ENCODE results near the gene PTPN14.
"Not testable (repeated sequence)": the region's sequence is repeated elsewhere in the genome, so short reads cannot be mapped to it uniquely, and the experiment has no call there.

PTPN14 gene

DNA sequence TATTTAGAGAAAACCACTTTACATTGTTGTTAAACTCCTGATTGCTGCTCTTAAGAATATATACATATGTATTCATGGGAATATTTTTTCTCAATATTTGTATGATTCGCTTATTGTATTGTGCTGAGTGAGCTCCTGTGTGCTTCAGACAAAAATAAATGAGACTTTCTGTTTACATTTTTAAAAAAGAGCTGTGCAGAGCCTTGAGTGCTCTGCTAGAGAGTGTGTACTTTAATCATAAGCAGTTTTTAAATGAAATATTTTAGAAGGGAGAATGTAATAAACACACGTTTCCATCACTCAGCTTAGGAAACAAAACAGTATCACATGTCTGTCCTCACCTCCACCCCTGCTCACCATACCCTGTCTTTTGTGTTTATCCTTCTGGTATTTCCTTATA lies 9.7 kb downstream of the PTPN14 start:
- no peak for DNase-seq (ENCODE audit: low read depth)

DNA sequence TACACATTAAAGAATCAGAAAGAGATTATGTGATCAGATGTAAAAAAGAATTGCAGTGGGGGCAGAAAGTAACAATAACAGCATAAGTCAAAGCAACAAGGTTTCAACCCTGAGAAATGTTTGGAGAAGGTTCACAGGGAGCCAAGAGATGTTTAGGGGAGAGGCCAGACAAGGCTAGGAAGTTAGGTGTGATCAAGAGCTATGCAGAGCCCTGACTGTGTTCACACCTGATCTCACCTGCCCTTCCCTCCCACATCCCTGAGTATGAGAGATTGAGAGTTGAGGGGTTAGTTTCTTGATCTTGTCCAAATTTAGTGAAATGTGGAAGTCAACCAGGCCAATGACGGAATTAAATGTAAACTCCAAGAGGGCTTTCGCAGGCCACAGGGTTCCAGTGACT lies 10.2 kb downstream of the PTPN14 start:
- no peak for DNase-seq (ENCODE audit: low read depth)

DNA sequence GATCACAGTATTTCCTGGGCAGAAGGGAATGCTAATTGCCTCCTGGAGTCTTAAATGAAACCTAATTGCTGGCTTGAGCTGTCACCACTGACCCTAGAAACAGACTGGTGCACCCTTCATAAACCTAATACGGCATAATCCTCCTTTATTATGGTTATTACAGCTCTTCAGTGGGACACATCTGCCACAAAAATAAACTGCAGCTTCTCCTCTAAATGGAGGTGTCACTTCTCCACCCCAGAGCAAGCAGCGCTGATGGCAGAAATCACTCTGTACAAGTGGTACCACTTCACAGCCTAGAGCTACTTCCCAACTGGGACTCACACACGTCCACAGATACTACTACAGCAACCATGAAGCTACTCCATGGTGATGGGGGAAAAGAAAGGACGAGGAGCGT lies 11.1 kb downstream of the PTPN14 start:
- no peak for DNase-seq (ENCODE audit: low read depth)

DNA sequence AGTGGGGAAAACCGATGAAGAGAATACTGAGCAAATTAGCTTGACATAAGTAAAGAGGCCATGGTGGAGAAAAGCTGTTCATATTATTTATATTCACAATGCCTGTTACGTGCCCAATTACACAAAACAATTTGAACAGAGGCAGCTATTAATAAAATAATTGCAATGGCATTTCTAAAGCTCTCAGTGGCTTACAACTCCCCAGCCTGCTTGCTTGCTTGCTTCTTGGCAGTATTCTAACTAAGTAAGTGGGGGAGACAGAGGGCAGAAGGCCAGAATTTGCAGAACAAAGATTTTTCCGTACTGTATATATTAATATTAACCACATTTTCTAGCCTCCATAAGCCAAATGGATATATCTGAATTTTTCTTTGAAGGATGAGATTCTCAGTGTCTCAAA lies 12.9 kb downstream of the PTPN14 start:
- DNase-seq (ENCODE audit: low read depth): no peak

DNA sequence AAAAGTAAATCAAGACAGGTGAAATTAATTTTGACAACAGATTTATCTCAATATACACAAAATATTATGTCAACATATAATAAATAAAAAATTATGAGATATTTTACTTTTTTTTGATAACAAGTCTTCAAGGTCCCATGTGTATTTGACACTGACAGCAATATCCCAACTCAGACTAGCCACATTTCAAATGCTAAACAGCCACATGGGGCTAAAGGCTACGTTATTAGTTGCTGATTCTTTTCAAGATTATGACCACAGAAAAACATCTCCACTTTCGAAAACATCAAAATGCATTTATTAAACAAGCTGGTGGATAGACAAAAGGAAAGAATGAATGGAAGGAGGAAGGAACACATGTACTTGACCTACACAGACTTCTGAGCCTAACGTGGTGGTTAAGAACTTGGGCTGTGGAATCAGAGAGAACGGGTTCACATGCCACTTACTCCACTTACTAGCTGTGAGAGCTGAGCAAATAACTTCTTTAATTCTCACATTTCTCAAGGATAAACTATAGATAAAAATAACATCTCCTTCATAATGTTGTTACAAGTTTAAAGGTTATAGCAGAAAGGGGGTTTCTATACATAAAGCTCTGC lies 13.4 kb downstream of the PTPN14 start:
- no peak for DNase-seq (ENCODE audit: low read depth)

DNA sequence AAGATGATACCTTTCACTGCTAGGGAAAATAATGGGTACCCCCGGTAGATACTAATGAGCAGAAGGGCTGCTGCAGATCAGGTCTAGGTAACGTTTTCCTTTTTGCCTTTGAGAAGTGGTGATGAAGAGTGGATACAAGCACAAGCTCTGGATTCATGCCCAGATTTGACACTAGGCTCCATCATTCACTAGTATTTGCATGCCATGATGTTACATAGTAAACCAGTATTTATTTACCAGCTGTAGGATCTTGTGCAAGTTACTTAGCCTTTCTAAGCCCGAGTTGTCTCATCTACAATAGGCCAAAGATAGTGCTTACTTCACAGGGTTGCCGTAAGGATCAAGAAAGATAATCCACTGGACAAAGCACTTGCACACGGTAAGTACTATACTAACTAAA lies 14.2 kb downstream of the PTPN14 start:
- no peak for DNase-seq (ENCODE audit: low read depth)

DNA sequence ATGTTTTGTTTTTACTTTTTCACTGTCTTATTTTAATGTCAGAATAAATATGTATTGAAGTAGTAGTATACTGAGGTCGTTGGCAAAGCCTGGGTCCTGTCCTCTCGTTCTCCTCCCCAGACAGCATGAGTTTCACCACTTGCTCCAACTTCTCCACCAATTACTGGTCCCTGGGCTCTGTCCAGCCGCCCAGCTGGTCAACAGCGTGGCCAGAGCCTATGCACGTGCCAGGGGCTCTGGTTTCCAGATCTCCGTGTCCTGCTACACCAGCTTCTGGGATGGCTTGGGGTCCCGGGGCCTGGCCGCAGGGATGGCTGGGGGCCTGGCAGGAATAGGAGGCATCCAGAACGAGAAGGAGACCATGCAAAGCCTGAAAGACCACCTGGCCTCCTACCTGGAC lies 19.3 kb downstream of the PTPN14 start:
- DNase-seq (ENCODE audit: low read depth): no peak

DNA sequence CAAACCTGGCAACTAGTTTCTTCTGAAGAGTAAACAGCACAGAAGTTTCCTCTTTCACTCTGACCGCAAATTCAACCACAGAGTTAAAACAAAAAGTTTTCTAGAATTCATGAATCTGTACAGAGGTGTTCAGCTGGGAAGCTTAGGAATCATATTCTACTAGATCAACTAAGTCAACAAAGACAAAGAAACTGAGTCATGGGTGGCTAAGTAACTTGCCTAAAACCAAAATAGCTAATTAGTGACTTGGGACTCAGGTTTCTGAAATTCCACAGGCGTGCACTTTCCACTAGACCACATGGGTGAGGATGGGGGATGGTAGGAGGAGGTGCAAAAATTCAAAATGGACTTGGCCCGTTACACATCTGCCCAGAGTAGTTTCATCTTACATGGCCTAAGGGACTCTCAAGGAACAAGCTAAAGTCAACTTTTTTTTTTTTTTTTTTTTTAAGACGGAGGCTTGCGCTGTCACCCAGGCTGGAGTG lies 25.8 kb downstream of the PTPN14 start:
- DNase-seq (ENCODE audit: low read depth): no peak

DNA sequence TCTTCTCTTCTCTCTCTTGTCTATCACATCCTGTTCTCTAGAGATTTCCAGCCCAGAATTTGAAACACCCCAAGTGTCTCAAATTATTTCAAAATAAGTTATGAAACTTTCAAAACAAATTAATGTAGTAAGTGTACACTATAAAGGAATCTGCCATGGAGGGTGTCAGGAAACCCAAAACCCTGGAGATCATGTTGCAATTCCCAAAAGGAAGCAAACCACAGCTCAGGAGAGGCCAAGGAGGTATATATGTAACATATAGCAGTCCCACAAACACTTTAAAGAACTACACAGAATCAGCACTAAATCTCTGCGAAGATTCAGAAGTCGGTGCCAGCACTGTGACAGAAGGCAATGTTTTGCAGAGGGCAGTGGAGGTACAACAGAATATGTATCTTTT lies 26.6 kb downstream of the PTPN14 start:
- no peak for DNase-seq (ENCODE audit: low read depth)

DNA sequence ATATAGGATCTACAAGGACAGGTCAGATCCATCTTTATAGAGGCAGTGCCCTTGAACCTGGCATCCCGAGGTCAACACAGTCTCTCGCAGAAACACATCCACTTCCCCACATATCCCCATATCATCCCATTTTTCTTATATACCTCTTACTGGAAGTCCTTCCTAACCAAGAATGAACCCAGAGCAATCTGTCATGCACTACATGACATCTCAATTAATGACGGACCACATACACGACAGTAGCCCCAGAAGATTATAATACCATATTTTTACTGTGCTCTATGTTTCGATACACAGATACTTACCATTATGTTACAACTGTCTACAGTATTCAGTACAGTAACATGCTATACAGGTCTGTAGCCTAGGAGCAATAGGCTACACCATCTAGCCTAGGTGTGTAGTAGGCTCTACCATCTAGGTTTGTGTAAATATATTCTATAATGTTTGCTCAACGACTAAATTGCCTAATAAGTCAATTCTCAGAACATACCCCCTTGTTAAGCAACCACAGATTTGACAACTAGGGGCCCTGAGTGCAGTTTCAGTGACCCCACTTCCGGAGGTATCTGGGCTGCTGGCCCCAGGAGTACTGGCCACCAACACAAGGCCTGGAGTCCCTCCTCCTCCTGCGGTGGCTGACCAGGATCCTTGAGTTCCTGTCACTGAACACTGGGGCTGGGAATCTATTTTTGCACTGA lies 28.1 kb downstream of the PTPN14 start:
- DNase-seq (ENCODE audit: low read depth): no peak

DNA sequence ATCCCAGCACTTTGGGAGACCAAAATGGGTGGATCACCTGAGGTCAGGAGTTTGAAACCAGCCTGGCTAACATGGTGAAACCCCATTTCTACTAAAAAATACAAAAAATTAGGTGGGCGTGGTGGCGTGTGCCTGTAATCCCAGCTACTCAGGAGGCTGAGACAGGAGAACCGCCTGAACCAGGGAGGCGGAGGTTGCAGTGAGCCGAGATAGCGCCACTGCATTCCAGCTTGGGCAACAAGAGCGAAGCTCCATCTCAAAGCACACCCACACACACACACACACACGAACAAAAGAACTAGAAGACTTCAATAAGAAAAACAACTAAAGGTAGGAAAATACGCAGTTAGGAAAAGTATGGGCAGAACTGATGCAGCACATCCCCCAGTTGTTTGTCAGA lies 29.9 kb downstream of the PTPN14 start:
- DNase-seq (ENCODE audit: low read depth): not testable (repeated sequence)

DNA sequence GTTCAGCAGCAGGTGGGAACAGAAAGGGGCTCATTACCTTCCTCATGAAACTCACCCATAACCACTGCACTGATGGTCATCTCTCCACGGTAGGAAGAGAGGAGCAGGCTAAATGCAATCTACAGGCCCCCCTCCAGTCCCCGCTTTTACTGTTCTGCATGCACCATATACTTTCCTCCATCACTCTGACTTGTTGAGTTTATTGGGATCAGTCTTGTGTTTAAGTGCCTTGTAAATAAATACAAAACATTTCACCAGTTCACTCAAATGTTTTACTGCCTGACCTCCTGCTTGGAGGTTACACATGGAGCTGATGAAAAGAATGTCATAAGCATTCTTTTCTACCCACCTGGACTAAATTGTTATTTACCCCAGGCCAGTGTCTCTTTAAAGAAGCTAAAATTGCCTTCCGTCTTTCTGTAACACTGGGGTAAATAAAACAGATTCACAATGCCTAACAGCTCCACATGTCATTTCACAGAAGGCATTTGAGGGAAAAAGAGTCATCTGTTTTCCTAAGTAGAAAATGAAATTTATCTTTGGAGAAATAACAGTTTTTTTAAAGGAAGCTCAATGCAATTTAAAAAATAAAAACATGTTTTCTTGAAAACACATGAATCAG lies 30.7 kb downstream of the PTPN14 start:
- DNase-seq (ENCODE audit: low read depth): no peak

DNA sequence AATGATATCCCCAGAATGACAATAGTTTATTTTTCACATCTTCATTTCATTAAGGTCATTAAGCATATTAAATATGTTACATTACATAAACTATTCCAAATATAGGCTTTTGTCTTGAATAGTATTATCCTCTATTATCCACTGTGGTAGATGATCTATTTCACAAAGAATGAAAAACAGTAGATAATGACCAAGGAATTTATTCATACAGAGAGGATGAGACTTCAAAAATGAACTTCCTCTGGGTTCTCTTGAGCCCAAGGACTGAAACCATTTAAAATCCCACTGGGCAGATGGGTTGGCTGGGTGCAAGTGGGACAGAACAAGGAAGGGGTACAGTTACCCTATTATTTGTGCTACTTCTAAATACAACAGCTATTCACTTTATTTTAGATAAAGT lies 33.0 kb downstream of the PTPN14 start:
- DNase-seq (ENCODE audit: low read depth): no peak

DNA sequence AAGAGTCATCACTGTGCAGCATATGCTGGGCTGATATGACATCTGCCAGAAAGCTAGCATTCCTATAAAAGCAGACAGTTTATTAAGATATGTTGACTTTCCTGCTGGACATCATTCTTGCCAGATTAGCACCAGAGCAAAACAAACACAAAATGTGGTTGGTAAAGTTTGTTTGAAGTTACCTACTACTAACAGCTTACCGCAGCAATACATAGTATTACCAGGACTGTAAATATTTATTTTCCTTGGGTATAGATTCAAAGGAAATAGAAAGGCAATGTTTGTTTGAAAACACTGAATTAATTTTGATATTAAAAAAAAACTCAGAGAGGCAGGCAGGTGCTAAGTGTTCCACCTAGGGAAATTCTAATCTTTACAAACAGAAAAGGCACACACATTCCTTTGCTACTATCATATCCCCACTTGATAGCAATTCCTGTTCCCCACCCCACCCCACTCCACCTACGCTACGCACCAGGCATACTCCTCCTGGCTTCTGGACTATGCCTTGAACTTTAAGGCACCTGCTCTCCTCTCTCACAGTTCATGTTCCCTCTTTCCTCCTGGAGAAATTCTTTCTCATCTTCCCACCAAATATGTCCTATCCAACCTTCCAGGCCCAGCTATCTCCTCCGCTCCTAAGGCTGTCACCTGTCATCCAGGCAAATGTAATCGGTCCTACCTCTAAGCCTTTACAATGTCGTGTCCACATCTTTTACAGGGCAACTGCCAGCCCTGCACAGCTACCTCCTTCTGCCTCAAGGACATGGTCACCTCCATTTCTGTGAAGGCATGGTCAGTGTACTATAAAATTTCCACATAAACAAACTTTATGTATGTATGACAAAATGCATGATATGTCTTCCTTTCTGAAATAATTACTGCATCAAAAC lies 34.7 kb downstream of the PTPN14 start:
- DNase-seq (ENCODE audit: low read depth): no peak

DNA sequence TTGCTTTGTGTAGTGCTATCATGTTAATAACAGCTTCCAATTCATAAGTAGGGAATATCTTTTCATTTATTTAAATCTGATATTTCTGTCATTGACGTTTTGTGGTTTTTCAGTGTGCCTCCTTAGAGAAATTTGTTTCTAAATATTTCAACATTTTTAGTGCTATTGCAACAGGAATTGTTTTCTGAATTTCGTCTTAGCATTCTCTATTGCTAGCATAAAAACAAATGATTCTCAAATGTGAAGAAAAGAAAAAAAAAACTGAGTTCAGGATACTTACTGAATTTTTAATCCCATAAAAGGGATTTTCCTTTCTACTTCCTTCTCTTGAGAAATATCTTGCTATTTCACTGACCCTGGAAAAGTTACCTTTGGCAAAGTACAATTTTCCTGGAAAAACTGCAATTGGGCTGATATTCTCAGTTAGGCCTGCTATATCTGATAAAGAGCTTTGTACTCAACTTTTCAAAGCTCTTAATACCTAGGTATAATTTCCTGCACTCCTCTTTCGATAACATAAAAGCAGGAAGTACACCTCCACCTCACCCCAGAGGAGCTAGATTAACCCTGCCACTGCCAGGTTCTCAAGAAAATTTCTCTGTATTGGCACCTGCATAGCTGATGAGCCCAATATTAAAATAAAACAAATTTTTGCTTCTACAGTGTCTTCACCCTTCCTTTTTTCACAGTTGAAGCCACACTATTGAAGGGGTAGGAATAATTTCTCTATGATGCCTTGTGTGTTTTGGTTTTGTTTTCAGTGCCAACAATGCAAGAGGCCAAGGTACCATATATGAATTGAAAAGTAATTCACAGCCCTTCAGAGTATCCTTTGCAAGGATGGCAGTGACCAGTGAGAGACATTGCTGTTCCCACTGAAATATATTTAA lies 35.6 kb downstream of the PTPN14 start:
- no peak for DNase-seq (ENCODE audit: low read depth)

DNA sequence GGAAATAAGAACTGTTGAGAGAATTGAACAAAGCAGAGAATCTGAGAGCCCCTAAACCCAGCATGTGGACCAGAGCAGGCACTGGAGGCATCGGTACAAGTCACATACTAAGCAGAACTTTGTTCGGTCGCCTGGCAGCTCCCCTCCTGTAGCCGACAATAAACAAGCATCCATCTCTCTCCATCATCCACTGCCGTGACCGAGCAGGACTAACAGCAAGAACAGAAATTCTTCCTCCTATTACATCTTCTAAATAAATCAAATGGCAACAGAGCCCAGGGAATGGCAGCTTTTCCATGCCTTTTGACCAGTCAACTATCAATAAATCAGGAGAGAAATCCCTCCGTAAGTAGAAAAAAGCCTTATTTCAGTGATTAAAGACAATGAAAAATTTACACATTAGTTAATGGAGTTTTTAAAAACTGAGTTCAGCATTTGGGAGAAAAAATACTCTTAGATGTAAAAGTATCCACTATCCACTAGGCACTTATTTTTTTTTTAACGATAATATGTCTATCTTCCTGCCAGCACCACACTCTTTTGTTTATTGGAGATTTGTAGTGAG lies 36.5 kb downstream of the PTPN14 start:
- no peak for DNase-seq (ENCODE audit: low read depth)

DNA sequence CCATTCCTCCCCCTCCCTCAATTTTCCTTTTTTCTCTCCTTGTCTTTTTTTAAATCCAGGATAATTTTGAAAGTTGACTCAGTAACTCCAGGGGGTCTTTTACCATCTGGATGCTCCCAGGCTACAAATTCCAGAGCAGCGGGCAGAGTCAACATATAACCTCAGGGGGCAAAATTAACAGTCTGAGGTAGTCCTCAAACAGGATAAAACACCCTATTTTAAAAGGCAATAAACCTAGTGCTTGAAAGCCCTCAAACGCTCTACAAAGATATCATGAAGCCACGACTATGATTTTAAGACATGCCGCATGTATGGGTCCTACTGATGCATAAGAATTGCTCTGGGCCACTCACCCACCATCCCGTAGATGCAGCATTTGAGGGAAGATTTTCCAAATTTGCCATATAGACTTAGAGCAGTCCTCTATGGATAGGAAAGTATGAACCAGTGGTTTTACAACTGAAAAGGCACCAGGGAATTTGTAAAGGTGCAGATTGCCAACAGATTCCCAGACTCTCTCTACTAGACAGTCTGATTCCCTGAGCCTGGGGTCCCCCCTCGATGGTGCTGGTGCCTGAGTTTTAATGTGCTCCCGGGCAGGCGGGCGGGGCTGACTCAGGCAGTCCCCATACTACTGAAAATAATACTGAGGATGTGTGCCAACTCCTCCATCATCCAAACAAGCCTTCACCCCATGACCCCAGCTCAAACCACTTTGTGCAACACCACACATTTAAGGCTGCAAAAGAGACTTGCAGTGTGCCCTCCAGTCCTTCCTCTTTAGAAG lies 37.2 kb downstream of the PTPN14 start:
- no peak for DNase-seq (ENCODE audit: low read depth)

DNA sequence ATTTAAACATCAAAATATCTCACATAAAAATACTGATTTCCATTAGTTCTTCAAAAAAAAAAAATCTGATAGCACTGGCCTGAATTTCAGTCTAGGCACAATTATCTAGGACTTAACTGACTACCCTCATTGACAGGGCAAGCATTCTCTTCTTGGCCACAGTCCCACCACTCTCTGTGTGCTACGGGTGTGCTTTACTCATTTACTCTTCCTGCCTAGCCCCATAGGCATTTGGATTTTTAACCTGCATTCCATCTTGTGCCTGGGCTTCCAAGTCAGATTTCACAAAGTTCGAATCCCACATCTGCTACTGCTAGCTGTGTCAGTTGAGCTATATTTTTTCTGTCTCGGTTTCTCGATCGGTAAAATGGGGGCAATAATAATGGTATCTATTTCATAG lies 38.0 kb downstream of the PTPN14 start:
- no peak for DNase-seq (ENCODE audit: low read depth)

DNA sequence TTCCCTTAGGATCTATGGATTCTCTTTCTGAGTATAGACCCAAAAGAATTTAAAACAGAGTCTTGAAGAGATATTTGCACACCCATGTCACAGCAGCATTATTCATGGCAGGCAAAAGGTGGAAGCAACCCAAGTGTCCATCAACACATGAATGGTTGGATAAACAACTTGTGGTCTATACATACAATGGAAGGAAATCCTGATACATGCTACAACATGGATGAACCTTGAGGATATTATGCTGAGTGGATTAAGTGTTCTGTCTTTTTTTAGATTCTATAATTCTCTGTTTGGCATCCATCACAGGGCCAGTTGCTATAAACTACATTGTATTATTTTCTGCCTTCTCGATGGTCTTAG lies 39.8 kb downstream of the PTPN14 start:
- no peak for DNase-seq (ENCODE audit: low read depth)

DNA sequence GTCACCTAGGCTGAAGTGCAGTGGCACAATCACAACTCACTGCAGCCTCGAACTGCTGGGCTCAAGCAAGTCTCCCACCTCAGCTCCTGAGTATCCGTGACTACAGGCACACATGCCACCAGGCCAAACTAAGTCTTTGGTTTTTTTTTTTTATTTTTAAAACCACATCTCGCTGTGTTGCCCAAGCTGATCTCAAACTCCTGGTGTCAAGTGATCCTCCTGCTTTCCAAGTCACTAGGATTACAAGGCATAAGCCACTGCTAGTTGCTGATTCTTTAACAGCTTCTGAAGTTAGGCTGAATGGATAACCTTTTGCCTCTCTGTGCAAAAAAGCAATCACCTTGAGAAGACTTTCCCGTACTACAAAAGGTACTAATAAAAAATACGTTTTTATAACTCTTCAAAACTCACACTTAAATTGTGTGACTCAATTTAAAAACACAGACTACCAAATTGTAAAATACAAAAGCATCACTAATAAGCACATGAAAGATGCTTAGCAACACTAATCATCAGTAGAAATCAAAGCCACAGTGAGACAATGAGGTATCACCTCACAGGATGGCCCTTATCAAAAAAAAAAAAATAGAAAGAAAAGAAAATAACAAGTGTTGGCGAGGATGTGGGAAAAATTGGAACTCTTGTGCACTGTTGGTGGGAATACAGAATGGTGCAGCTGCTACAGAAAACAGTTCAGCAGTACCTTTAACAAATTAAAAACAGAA lies 40.3 kb downstream of the PTPN14 start:
- DNase-seq (ENCODE audit: low read depth): no peak
